Nephron progenitor cell (in vitro differentiated cells): Measurements from ENCODE around the gene ST6GALNAC3.

ENCODE experiments used
- DNase-seq: peaks from one replicate; pipeline ENCODE4 v3.0.0; 2021
- H3K27ac Mint-ChIP-seq: 2 replicates; pipeline ENCODE4 v1.8.0; 2021; ENCODE audit warnings: mild to moderate bottlenecking, moderate library complexity, mixed read lengths
- H3K27me3 Mint-ChIP-seq: 2 replicates; pipeline ENCODE4 v1.8.0; 2021; ENCODE audit warnings: mild to moderate bottlenecking, low read depth, mixed read lengths; ENCODE audit not compliant: poor library complexity
- H3K36me3 Mint-ChIP-seq: 2 replicates; pipeline ENCODE4 v1.8.0; 2021; ENCODE audit warnings: low read depth, mixed read lengths
- H3K4me1 Mint-ChIP-seq: 2 replicates; pipeline ENCODE4 v1.8.0; 2021; ENCODE audit warnings: mixed read lengths
- H3K4me3 Mint-ChIP-seq: 2 replicates; pipeline ENCODE4 v1.8.0; 2021; ENCODE audit warnings: mild to moderate bottlenecking, moderate library complexity, mixed read lengths
- H3K9me3 Mint-ChIP-seq: 2 replicates; pipeline ENCODE4 v1.8.0; 2021; ENCODE audit warnings: mild to moderate bottlenecking, moderate library complexity, mixed read lengths
- CTCF ChIP-seq: fragments of 200-600 bp; sonication (generic); IDR thresholded peaks from 2 replicates; pipeline ENCODE4 v1.5.0; 2021; ENCODE audit warnings: antibody characterized with exemption

The ST6GALNAC3 gene

GRCh38 chr1:76585980-76586674, 511.6 kb downstream of the ST6GALNAC3 start:
- DNase-seq, result no peak
- Mint-ChIP-seq H3K27ac (peak overlapping the region; percentile 37), H3K27me3 (no peaks in the 10 kb centered on the region), H3K4me1 (peaks cover 36% of the 10 kb centered on the region), H3K4me3 (no peak overlapping the region), H3K9me3 (no peaks in the 10 kb centered on the region), H3K36me3 (no peaks in the 10 kb centered on the region)
- no peak for TF ChIP-seq CTCF

DNA sequence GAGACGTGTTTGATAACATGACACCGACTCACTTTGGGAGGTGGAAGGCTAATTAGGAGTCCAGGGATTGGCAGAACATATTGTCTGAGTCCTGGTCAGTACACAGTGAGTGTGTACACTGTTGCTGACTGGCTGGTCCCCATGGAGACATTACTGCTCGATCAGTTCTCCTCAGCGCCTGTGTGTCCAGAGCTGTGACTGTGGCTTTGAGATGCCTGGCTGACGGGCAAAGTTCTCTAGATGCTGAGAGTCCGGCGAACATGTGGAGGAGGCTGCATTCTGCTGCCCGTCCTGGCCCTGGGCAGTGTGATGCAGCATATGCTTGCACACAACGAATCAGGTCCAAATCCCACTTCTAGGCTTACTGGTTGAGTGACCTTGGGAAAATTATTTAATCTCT, 512.7 kb downstream of the ST6GALNAC3 start:
- DNase-seq, result no peak
- Mint-ChIP-seq H3K36me3 (peaks cover 4% of the 10 kb centered on the region), H3K27me3 (no peaks in the 10 kb centered on the region), H3K9me3 (no peaks in the 10 kb centered on the region), H3K4me1 (peaks cover 33% of the 10 kb centered on the region), H3K4me3 (no peak overlapping the region), H3K27ac (no peak overlapping the region)
- no peak for TF ChIP-seq CTCF

DNA sequence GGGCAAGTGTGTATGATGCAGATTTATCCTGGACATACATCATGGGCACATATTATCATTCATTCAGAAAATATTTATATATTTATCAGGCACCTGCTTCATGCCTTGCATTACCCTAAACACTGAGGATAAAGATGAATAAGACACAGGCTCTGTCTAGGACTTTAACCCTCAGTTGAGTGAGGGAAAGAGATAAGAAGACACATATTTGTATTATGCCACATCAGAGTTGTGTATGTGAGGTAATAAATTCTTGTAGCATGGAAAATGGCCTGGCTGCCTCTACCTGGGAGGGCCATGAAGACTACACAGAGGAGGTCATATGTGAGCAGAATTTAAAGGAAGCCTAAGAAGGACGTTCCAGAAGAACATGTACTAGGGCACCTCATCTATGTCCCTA, 516.9 kb downstream of the ST6GALNAC3 start:
- DNase-seq, result no peak
- Mint-ChIP-seq H3K4me3 (no peak overlapping the region), H3K27me3 (no peaks in the 10 kb centered on the region), H3K4me1 (peaks cover 12% of the 10 kb centered on the region), H3K9me3 (peaks cover 22% of the 10 kb centered on the region), H3K36me3 (peaks cover 30% of the 10 kb centered on the region), H3K27ac (no peak overlapping the region)
- no peak for TF ChIP-seq CTCF

GRCh38 chr1:76591963-76592362, 517.4 kb downstream of the ST6GALNAC3 start:
- Mint-ChIP-seq H3K4me3 (no peak overlapping the region), H3K36me3 (peaks cover 34% of the 10 kb centered on the region), H3K4me1 (peaks cover 9% of the 10 kb centered on the region), H3K27me3 (no peaks in the 10 kb centered on the region), H3K9me3 (peaks cover 27% of the 10 kb centered on the region), H3K27ac (no peak overlapping the region)
- no peak for DNase-seq
- TF ChIP-seq CTCF, result no peak

DNA sequence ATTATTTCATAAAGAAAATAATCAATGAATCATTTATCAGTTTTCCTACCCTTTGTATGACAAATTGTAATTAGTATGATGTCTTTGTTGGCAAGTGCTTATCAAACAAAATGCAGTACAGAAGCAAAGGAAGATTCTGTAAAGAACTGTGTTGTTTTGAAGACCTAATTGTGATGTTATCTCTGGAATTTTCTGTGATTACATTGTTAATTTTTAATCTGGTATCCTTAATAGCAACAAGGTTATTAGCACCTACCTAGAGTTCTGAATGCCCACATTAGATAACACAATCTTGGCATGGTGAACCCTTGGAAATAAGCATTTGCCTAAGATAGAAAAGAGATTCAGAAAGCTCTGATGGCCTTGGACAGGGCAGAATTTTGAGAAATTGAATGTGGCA, 518.6 kb downstream of the ST6GALNAC3 start:
- H3K9me3 Mint-ChIP-seq, result peaks cover 39% of the 10 kb centered on the region
- H3K4me1 Mint-ChIP-seq, result no peaks in the 10 kb centered on the region
- H3K36me3 Mint-ChIP-seq, result peaks cover 44% of the 10 kb centered on the region
- DNase-seq, result no peak
- H3K4me3 Mint-ChIP-seq, result no peak overlapping the region
- H3K27me3 Mint-ChIP-seq, result no peaks in the 10 kb centered on the region
- TF ChIP-seq CTCF, result no peak
- H3K27ac Mint-ChIP-seq, result no peak overlapping the region

DNA sequence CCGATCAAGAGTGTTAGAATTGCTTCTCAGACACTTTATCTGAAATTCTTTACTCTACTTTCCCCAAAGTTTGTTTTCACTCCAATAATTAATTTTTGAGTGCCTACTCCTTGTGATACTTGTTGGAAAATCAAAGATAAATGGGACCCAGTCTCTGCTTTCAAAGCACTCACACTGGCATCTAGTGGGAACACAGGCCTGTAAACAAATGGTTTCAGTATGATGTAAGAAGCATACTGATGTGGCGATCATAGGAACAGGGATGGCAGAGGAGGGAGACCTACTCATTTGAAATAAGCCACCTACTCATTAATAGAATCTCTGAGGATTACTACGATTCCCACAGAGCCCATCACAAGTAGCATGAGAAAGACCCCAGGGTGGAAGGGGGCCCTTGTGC, 519.1 kb downstream of the ST6GALNAC3 start:
- Mint-ChIP-seq H3K27me3 (no peaks in the 10 kb centered on the region), H3K9me3 (peaks cover 43% of the 10 kb centered on the region), H3K27ac (no peak overlapping the region), H3K4me3 (no peak overlapping the region), H3K36me3 (peaks cover 49% of the 10 kb centered on the region), H3K4me1 (no peaks in the 10 kb centered on the region)
- no peak for TF ChIP-seq CTCF
- no peak for DNase-seq
